IMR-90 (cell line): ENCODE measurements around the gene KLHL6.

Experiments used
- BHLHE40 ChIP-seq: fragments of 150-350 bp; IDR thresholded peaks from 2 replicates; pipeline ENCODE4 v1.6.1; 2016; ENCODE audit warnings: mild to moderate bottlenecking, low read depth, low read length
- CTCF ChIP-seq: conservative IDR thresholded peaks from 2 replicates; pipeline ENCODE4 v1.5.1; 2012; ENCODE audit warnings: mild to moderate bottlenecking, low read depth, low read length, improper control_type of control experiment
- MXI1 ChIP-seq: IDR thresholded peaks from 2 replicates; pipeline ENCODE4 v1.6.1; 2012; ENCODE audit warnings: low read depth, mild to moderate bottlenecking, low read length, moderate library complexity, borderline replicate concordance
- POLR2A ChIP-seq: IDR thresholded peaks from 2 replicates; pipeline ENCODE4 v1.6.1; 2012; ENCODE audit warnings: mild to moderate bottlenecking, low read depth, low read length
- RAD21 ChIP-seq: IDR thresholded peaks from 2 replicates; pipeline ENCODE4 v1.6.1; 2012; ENCODE audit warnings: low read length, improper control_type of control experiment
- RFX5 ChIP-seq: IDR thresholded peaks from 2 replicates; pipeline ENCODE4 v1.8.0; 2012; ENCODE audit warnings: low read depth, mild to moderate bottlenecking, low read length, moderate library complexity
- SMC3 ChIP-seq: fragments of 150-350 bp; IDR thresholded peaks from 2 replicates; pipeline ENCODE4 v1.6.1; 2016; ENCODE audit warnings: low read depth, mild to moderate bottlenecking, antibody characterized with exemption, low read length, moderate library complexity
- USF2 ChIP-seq: fragments of 150-350 bp; IDR thresholded peaks from 2 replicates; pipeline ENCODE4 v1.6.1; 2017; ENCODE audit warnings: mild to moderate bottlenecking, antibody characterized with exemption, low read length, low read depth

GRCh38 chr3:183485093-183485492 lies 70.4 kb downstream of the KLHL6 start:
- TF ChIP-seq CTCF (no peak), POLR2A (no peak), RAD21 (no peak), RFX5 (no peak), MXI1 (no peak), USF2 (no peak), SMC3 (no peak), BHLHE40 (no peak)
